K562 (cell line): ENCODE measurements around the gene RPL36AL. TPM values are rescaled to one million over a fixed set of nuclear protein-coding genes. Genes with fewer than 3 reads are reported as not detected.

Experiments
- ARID3A ChIP-seq: IDR thresholded peaks from 2 replicates; pipeline ENCODE4 v1.6.1; 2012; ENCODE audit warnings: low read depth, low read length, improper control_type of control experiment, borderline replicate concordance
- BCOR ChIP-seq: fragments of 450-650 bp; IDR thresholded peaks from 2 replicates; pipeline ENCODE4 v1.6.1; 2016
- C11orf30 ChIP-seq: fragments of 450-650 bp; IDR thresholded peaks from 2 replicates; pipeline ENCODE4 v1.6.1; 2016; ENCODE audit warnings: low read depth, mild to moderate bottlenecking
- CC2D1A ChIP-seq: fragments of 450-650 bp; IDR thresholded peaks from 2 replicates; pipeline ENCODE4 v1.6.1; 2017; ENCODE audit warnings: mild to moderate bottlenecking
- MAZ ChIP-seq, 2 experiments: fragments of 450-650 bp in 1 of 2; sonication (generic) in 1 of 2; formaldehyde crosslinking; IDR thresholded peaks in 1 of 2; conservative IDR thresholded peaks in 1 of 2; 2 replicates each; pipeline versions ENCODE4 v1.4.0 to v1.5.0; 2020; ENCODE audit warnings: mild to moderate bottlenecking in 1 of 2, missing genetic modification reagents in 1 of 2
- MTA2 ChIP-seq: fragments of 450-650 bp; IDR thresholded peaks from 2 replicates; pipeline ENCODE4 v1.6.1; 2016; ENCODE audit warnings: low read depth
- NCOR1 ChIP-seq: fragments of 450-650 bp; IDR thresholded peaks from 2 replicates; pipeline ENCODE4 v1.6.1; 2016; ENCODE audit warnings: mild to moderate bottlenecking, moderate library complexity
- PCBP2 ChIP-seq: fragments of 200-400 bp; formaldehyde crosslinking; IDR thresholded peaks from 2 replicates; pipeline ENCODE4 v1.6.1; 2018; ENCODE audit warnings: low read length, low read depth, mild to moderate bottlenecking, moderate library complexity; ENCODE audit not compliant: poor library complexity, severe bottlenecking
- PHB2 ChIP-seq: fragments of 450-650 bp; IDR thresholded peaks from 2 replicates; pipeline ENCODE4 v1.6.1; 2017; ENCODE audit warnings: low read depth
- RAD21 ChIP-seq, 2 experiments: fragments of 250-450 bp in 1 of 2; fragments of 450-650 bp in 1 of 2; sonication (Bioruptor Pico) in 1 of 2; formaldehyde crosslinking in 1 of 2; IDR thresholded peaks in 1 of 2; conservative IDR thresholded peaks in 1 of 2; 2 replicates each; pipeline versions ENCODE4 v1.4.0 to v1.8.0; 2020 to 2022; ENCODE audit warnings: mild to moderate bottlenecking in 2 of 2, moderate library complexity in 1 of 2
- SAFB2 ChIP-seq: fragments of 200-400 bp; formaldehyde crosslinking; IDR thresholded peaks from 2 replicates; pipeline ENCODE4 v1.6.1; 2018; ENCODE audit warnings: borderline replicate concordance, low read length, low read depth, moderate library complexity; ENCODE audit not compliant: severe bottlenecking
- SOX6 ChIP-seq: fragments of 450-650 bp; IDR thresholded peaks from 2 replicates; pipeline ENCODE4 v1.6.1; 2014; ENCODE audit warnings: mild to moderate bottlenecking
- TAF1 ChIP-seq: IDR thresholded peaks from 2 replicates; pipeline ENCODE4 v1.6.1; 2011; ENCODE audit warnings: mild to moderate bottlenecking, low read length, moderate library complexity; ENCODE audit not compliant: insufficient read depth, control insufficient read depth, severe bottlenecking; ENCODE audit errors: extremely low read depth
- ZNF431 ChIP-seq: sonication (generic); formaldehyde crosslinking; IDR thresholded peaks from 2 replicates; pipeline ENCODE4 v1.8.0; 2022; ENCODE audit warnings: mild to moderate bottlenecking, missing genetic modification reagents
- ZNF57 ChIP-seq: fragments of 450-650 bp; formaldehyde crosslinking; IDR thresholded peaks from 2 replicates; pipeline ENCODE4 v1.4.0; 2020; ENCODE audit warnings: mild to moderate bottlenecking, moderate library complexity
- ZNF766 ChIP-seq: fragments of 200-800 bp; sonication (Bioruptor generic); conservative IDR thresholded peaks from 2 replicates; pipeline ENCODE4 v1.6.1; 2016; ENCODE audit warnings: missing genetic modification characterization, missing compliant biosample characterization
- ZNF830 ChIP-seq: fragments of 250-450 bp; sonication (Bioruptor Pico); IDR thresholded peaks from 2 replicates; pipeline ENCODE4 v1.5.0; 2021; ENCODE audit warnings: mild to moderate bottlenecking
- polyA plus RNA-seq, 8 experiments: library from polyadenylated mRNA; depleted of rRNA in 4 of 8; stranded (reverse) in 5 of 8; unstranded in 3 of 8; fragments of >200 nt; fragmentation: Nextera tagmentation in 2 of 8; fragmentation: Illumina TruSeq in 1 of 8; extraction: Ambion mirVana in 2 of 8; extraction: Trizol in 1 of 8; gene quantifications; 2 replicates each; pipeline versions ENCODE4 v1.2.1 to v1.2.3, GENCODE V29; 2011 to 2014; ENCODE audit warnings: inconsistent platforms in 1 of 8, missing spikeins in 1 of 8
- total RNA-seq, 7 experiments: library from RNA; depleted of rRNA in 6 of 7; stranded (reverse); fragments of >200 nt in 6 of 7; fragmentation: Illumina TruSeq in 2 of 7; extraction: Trizol in 2 of 7; gene quantifications; 2 replicates each; pipeline versions ENCODE4 v1.2.1 to v1.2.3, GENCODE V29; 2011 to 2021; ENCODE audit warnings: low replicate concordance in 1 of 7
- TF ChIP-seq, protein P1 (sequence below): sonication (generic); formaldehyde crosslinking; IDR thresholded peaks from 2 replicates; pipeline ENCODE4 v1.8.0; 2022; ENCODE audit warnings: mild to moderate bottlenecking, missing genetic modification reagents
- TF ChIP-seq, protein P2 (sequence below): sonication (generic); formaldehyde crosslinking; IDR thresholded peaks from 2 replicates; pipeline ENCODE4 v1.8.1; 2023; ENCODE audit warnings: mild to moderate bottlenecking, missing genetic modification reagents

RPL36AL gene
- total and polyA plus RNA-seq, 9 of the 15 experiments (the other 6 are each of a cell fraction or from before 2014, with no cell fraction given), result 146 to 674 (median 360) TPM

DNA sequence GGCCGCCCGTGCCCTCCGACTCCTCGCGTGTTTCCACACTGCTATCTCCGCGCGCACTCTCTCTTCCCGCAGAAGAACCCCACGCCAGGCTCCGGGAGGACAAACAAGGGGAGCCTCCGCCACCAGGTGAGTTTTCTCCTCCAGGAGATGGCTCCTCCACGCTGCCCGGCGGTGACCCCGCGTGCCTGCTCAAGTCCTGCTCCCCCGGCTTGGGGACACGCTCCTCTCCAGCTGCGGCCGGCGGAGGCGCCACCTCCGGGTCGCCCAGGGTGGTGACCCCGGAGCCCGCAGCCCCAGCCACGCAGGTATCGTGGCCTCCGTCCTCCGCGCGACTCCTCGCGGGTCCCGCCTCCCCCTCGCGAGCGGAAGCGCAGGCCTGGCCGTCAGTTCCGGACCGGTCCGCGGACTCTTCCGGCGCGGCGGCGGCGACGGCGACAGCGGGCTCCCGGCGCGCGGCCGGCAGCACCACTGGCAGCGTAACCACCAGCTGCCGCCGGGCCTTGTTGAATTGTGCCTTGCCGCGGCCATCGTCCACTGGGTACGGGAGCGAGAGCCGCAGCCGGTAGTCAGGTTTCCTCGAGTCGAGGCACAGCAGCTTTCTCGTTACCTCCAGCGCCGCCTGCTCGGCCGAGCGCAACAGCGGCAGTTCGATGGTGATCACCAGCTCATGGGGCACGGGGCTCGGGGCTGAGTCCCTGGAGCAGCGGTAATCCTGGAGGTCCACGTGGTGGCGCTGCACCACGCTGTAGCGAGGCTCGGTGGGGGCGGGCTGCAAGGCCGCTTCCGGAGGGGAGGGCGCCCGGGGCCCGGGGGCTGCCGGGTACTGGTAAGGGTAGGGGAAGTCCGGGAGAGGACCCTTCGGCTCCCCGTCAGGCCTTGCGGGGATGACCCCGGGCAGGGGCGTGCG is 13.5 kb upstream of the RPL36AL start (continued):
- TF ChIP-seq, protein P1, sequence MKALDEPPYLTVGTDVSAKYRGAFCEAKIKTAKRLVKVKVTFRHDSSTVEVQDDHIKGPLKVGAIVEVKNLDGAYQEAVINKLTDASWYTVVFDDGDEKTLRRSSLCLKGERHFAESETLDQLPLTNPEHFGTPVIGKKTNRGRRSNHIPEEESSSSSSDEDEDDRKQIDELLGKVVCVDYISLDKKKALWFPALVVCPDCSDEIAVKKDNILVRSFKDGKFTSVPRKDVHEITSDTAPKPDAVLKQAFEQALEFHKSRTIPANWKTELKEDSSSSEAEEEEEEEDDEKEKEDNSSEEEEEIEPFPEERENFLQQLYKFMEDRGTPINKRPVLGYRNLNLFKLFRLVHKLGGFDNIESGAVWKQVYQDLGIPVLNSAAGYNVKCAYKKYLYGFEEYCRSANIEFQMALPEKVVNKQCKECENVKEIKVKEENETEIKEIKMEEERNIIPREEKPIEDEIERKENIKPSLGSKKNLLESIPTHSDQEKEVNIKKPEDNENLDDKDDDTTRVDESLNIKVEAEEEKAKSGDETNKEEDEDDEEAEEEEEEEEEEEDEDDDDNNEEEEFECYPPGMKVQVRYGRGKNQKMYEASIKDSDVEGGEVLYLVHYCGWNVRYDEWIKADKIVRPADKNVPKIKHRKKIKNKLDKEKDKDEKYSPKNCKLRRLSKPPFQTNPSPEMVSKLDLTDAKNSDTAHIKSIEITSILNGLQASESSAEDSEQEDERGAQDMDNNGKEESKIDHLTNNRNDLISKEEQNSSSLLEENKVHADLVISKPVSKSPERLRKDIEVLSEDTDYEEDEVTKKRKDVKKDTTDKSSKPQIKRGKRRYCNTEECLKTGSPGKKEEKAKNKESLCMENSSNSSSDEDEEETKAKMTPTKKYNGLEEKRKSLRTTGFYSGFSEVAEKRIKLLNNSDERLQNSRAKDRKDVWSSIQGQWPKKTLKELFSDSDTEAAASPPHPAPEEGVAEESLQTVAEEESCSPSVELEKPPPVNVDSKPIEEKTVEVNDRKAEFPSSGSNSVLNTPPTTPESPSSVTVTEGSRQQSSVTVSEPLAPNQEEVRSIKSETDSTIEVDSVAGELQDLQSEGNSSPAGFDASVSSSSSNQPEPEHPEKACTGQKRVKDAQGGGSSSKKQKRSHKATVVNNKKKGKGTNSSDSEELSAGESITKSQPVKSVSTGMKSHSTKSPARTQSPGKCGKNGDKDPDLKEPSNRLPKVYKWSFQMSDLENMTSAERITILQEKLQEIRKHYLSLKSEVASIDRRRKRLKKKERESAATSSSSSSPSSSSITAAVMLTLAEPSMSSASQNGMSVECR, result peak; percentile 77
- peak; percentile 23 for TF ChIP-seq TAF1
- no peak for TF ChIP-seq ZNF830 (CRISPR knock-in tag)
- TF ChIP-seq ZNF57 (CRISPR knock-in tag), result no peak
- TF ChIP-seq NCOR1, result 0 out of 2 replicates have a peak, but pooled peaks have one; percentile 4
- TF ChIP-seq MAZ (CRISPR knock-in tag; conservative IDR thresholded peaks at IDR 0.05 in 1 of 2, IDR thresholded peaks at IDR 0.05 in 1 of 2), result peak; percentile 90 to 96
- TF ChIP-seq BCOR, result no peak
- TF ChIP-seq MTA2, result no peak
- TF ChIP-seq, protein P2, sequence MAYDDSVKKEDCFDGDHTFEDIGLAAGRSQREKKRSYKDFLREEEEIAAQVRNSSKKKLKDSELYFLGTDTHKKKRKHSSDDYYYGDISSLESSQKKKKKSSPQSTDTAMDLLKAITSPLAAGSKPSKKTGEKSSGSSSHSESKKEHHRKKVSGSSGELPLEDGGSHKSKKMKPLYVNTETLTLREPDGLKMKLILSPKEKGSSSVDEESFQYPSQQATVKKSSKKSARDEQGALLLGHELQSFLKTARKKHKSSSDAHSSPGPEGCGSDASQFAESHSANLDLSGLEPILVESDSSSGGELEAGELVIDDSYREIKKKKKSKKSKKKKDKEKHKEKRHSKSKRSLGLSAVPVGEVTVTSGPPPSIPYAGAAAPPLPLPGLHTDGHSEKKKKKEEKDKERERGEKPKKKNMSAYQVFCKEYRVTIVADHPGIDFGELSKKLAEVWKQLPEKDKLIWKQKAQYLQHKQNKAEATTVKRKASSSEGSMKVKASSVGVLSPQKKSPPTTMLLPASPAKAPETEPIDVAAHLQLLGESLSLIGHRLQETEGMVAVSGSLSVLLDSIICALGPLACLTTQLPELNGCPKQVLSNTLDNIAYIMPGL (CRISPR knock-in tag), result peak; percentile 88; the same call in 1 of the 2 replicates
- peak; percentile 65 to 68 for TF ChIP-seq RAD21 (CRISPR knock-in tag; conservative IDR thresholded peaks at IDR 0.05 in 1 of 2, IDR thresholded peaks at IDR 0.05 in 1 of 2)
- 0 out of 2 replicates have a peak, but pooled peaks have one; percentile 20 for TF ChIP-seq ARID3A
- TF ChIP-seq SAFB2, result no peak
- no peak for TF ChIP-seq PCBP2
- TF ChIP-seq ZNF766 (CRISPR knock-in tag), result 0 out of 2 replicates have a peak, but pooled peaks have one; percentile 19
- 0 out of 2 replicates have a peak, but pooled peaks have one; percentile 14 for TF ChIP-seq CC2D1A
- no peak for TF ChIP-seq PHB2
- peak; percentile 35; the same call in 1 of the 2 replicates for TF ChIP-seq SOX6
- peak; percentile 63 for TF ChIP-seq C11orf30
- TF ChIP-seq ZNF431 (CRISPR knock-in tag), result no peak
